B cell (primary cell): Measurements from ENCODE around the gene SMTNL1. TPM values are rescaled to one million over a fixed set of nuclear protein-coding genes. Genes with fewer than 3 reads are reported as not detected.

Source experiments
- ATAC-seq: fragments of 200-7000 bp; cut with Tn5 transposase; one replicate; pipeline ENCODE4 v1.10.0; 2021; ENCODE audit warnings: low read depth, mild to moderate bottlenecking, moderate number of reproducible peaks, moderate library complexity
- CTCF ChIA-PET: fragments of 350-600 bp; sonication (Branson Sonifier 250); formaldehyde crosslinking; loops from one replicate; lab custom pipeline; 2021; ENCODE audit warnings: antibody characterized with exemption, inconsistent platforms; lab: Charles Lee
- POLR2A ChIA-PET: fragments of 350-600 bp; sonication (Branson Sonifier 250); formaldehyde crosslinking; loops from one replicate; lab custom pipeline; 2021; ENCODE audit warnings: antibody characterized with exemption; lab: Charles Lee
- DNase-seq: peaks from one replicate; pipeline ENCODE4 v3.0.0; 2013
- H2AFZ ChIP-seq: 2 replicates; pipeline ENCODE4 v1.6.1; 2012; ENCODE audit warnings: mild to moderate bottlenecking, low read depth, low read length; ENCODE audit not compliant: insufficient read depth, poor library complexity, severe bottlenecking
- H3K27ac ChIP-seq, 2 donors: 1 replicate in 1 of 2; 2 replicates in 1 of 2; pipeline ENCODE4 v1.5.1; 2012 to 2013; ENCODE audit warnings: low read length in 2 of 2, mild to moderate bottlenecking in 2 of 2, moderate library complexity in 1 of 2
- H3K27me3 ChIP-seq, 4 experiments: fragments of 200-600 bp in 1 of 4; sonication (generic) in 1 of 4; replicated peaks in 1 of 4; 1 replicate in 2 of 4; 2 replicates in 2 of 4; pipeline versions ENCODE4 v1.6.1 to v1.7.0; 2013 to 2016; ENCODE audit warnings: low read length in 3 of 4, mild to moderate bottlenecking in 2 of 4, mixed read lengths in 1 of 4, moderate library complexity in 1 of 4; ENCODE audit not compliant: insufficient read depth in 4 of 4, control insufficient read depth in 3 of 4; ENCODE audit errors: control extremely low read depth in 1 of 4
- H3K36me3 ChIP-seq, 2 experiments: replicated peaks in 1 of 2; 1 replicate in 1 of 2; 2 replicates in 1 of 2; pipeline versions ENCODE4 v1.6.1 to v1.7.1; 2013; ENCODE audit warnings: low read length in 1 of 2; ENCODE audit not compliant: insufficient read depth in 2 of 2, control insufficient read depth in 1 of 2; ENCODE audit errors: control extremely low read depth in 1 of 2, extremely low read depth in 1 of 2
- H3K4me1 ChIP-seq, 2 donors: fragments of 200-600 bp in 1 of 2; sonication (generic) in 1 of 2; 1 replicate in 1 of 2; 2 replicates in 1 of 2; pipeline versions ENCODE4 v1.5.1 to v1.6.1; 2013 to 2017; ENCODE audit warnings: low read length in 2 of 2; ENCODE audit not compliant: control insufficient read depth in 2 of 2, insufficient read depth in 2 of 2
- H3K4me2 ChIP-seq: replicated peaks from 2 replicates; pipeline ENCODE3; 2012; ENCODE audit warnings: mild to moderate bottlenecking, low read depth, low read length; ENCODE audit not compliant: poor library complexity, severe bottlenecking
- H3K4me3 ChIP-seq, 5 experiments: fragments of 200-600 bp in 1 of 5; sonication (generic) in 1 of 5; 1 replicate in 3 of 5; 2 replicates in 2 of 5; pipeline versions ENCODE4 v1.5.1 to v1.7.0; 2011 to 2016; ENCODE audit warnings: low read length in 4 of 5, mild to moderate bottlenecking in 4 of 5, low read depth in 2 of 5, control low read depth in 1 of 5, moderate library complexity in 1 of 5; ENCODE audit not compliant: insufficient read depth in 1 of 5; ENCODE audit errors: control extremely low read depth in 1 of 5, extremely low read depth in 1 of 5
- H3K79me2 ChIP-seq: fragments of 200-600 bp; sonication (generic); one replicate; pipeline ENCODE4 v1.6.0; 2016; ENCODE audit warnings: low read length; ENCODE audit not compliant: control insufficient read depth, insufficient read depth
- H3K9ac ChIP-seq: fragments of 200-600 bp; sonication (generic); 2 replicates; pipeline ENCODE4 v1.6.1; 2017; ENCODE audit warnings: mild to moderate bottlenecking, low read length, moderate library complexity
- H3K9me3 ChIP-seq, 3 donors: one replicate each; pipeline versions ENCODE4 v1.6.1 to v1.7.1; 2013; ENCODE audit warnings: low read length in 2 of 3; ENCODE audit not compliant: control insufficient read depth in 2 of 3, insufficient read depth in 1 of 3; ENCODE audit errors: control extremely low read depth in 1 of 3
- H4K20me1 ChIP-seq: 2 replicates; pipeline ENCODE4 v1.6.0; 2012; ENCODE audit warnings: mild to moderate bottlenecking, low read length; ENCODE audit not compliant: insufficient read depth, control insufficient read depth, poor library complexity, severe bottlenecking
- H3K27ac Mint-ChIP-seq: one replicate; pipeline ENCODE4 v1.8.0; 2021; ENCODE audit warnings: mixed read lengths
- H3K27me3 Mint-ChIP-seq: one replicate; pipeline ENCODE4 v1.8.0; 2021; ENCODE audit warnings: mixed read lengths
- H3K4me1 Mint-ChIP-seq: one replicate; pipeline ENCODE4 v1.8.0; 2021; ENCODE audit warnings: mixed read lengths
- H3K4me3 Mint-ChIP-seq: one replicate; pipeline ENCODE4 v1.8.0; 2021; ENCODE audit warnings: mixed read lengths
- H3K9me3 Mint-ChIP-seq: one replicate; pipeline ENCODE4 v1.8.0; 2022; ENCODE audit warnings: mixed read lengths; ENCODE audit not compliant: insufficient read depth
- CTCF ChIP-seq: fragments of 200-600 bp; IDR thresholded peaks from one replicate; pipeline ENCODE4 v1.8.0; 2022; ENCODE audit warnings: antibody characterized with exemption, mild to moderate bottlenecking
- EZH2 ChIP-seq: IDR thresholded peaks from 2 replicates; pipeline ENCODE4 v1.6.1; 2012; ENCODE audit warnings: borderline replicate concordance, low read depth, mild to moderate bottlenecking, moderate library complexity, low read length; ENCODE audit not compliant: insufficient read depth, poor library complexity, severe bottlenecking
- WGBS: methylation state at CpG from one replicate; pipeline ENCODE4 v1.1.5; 2013; ENCODE audit warnings: missing lambda C conversion rate; ENCODE audit not compliant: insufficient coverage; 5-methylcytosine and 5-hydroxymethylcytosine counted together
- intact Hi-C: fragments of 100-400 bp; cut with micrococcal nuclease; formaldehyde crosslinking; loops from one replicate; pipeline ENCODE4 v1.10.0; 2022
- polyA minus RNA-seq: library from RNA; depleted of rRNA, polyadenylated mRNA; stranded (reverse); fragments of >200 nt; gene quantifications from 2 replicates; pipeline ENCODE4 v1.2.3, GENCODE V29; 2012
- polyA plus RNA-seq: library from polyadenylated mRNA; depleted of rRNA; stranded (reverse); fragments of >200 nt; gene quantifications from 2 replicates; pipeline ENCODE4 v1.2.3, GENCODE V29; 2012
- total RNA-seq, 2 donors: library from RNA; stranded (reverse); fragments of 120-200 nt in 1 of 2; gene quantifications; 1 replicate in 1 of 2; 2 replicates in 1 of 2; pipeline versions ENCODE4 v1.2.3 to v1.2.4, GENCODE V29; 2013 to 2022

The SMTNL1 gene, protein sequence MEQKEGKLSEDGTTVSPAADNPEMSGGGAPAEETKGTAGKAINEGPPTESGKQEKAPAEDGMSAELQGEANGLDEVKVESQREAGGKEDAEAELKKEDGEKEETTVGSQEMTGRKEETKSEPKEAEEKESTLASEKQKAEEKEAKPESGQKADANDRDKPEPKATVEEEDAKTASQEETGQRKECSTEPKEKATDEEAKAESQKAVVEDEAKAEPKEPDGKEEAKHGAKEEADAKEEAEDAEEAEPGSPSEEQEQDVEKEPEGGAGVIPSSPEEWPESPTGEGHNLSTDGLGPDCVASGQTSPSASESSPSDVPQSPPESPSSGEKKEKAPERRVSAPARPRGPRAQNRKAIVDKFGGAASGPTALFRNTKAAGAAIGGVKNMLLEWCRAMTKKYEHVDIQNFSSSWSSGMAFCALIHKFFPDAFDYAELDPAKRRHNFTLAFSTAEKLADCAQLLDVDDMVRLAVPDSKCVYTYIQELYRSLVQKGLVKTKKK
- total RNA-seq = not detected in 2 replicates
- total RNA-seq (2013) = 3.3 TPM
- polyA plus RNA-seq = not detected in 2 replicates
- not detected in 2 replicates for polyA minus RNA-seq

- Histone ChIP-seq H3K9me3 (no peaks in the 10 kb centered on the region), H3K4me1 (no peaks in the 10 kb centered on the region), H3K4me2 (no peak within 1 kb of the TSS), H4K20me1 (no peaks in the 10 kb centered on the region), H3K27ac (no peak within 1 kb of the TSS), H3K4me3 (no peak within 1 kb of the TSS), H2AFZ (no peak within 1 kb of the TSS), H3K36me3 (no peaks in the 10 kb centered on the region), H3K79me2 (no peaks in the 10 kb centered on the region), H3K9ac (no peak within 1 kb of the TSS), H3K27me3 (no peaks in the 10 kb centered on the region)
- H3K4me1 Mint-ChIP-seq = no peaks in the 10 kb centered on the region
- no peak for TF ChIP-seq CTCF
- no peak for TF ChIP-seq EZH2
- CTCF ChIA-PET = interaction anchor here (1.0 kb wide), 2 partner anchors 14 to 48 kb away, joined by 3 read pairs; no protein-coding TSS in a partner anchor
- H3K9me3 Mint-ChIP-seq = no peaks in the 10 kb centered on the region
- H3K27ac Mint-ChIP-seq = no peak within 1 kb of the TSS
- ATAC-seq = no peak
- POLR2A ChIA-PET = no interaction called here
- intact Hi-C loops = no loop called here
- WGBS = 86% methylated on average over 13 of the region's 14 CpGs
- H3K27me3 Mint-ChIP-seq = no peaks in the 10 kb centered on the region
- H3K4me3 Mint-ChIP-seq = no peak within 1 kb of the TSS
- no peak for DNase-seq
Observed at GRCh38 chr11:57536947-57537619, at the start of gene SMTNL1. Gene SMTNL1 (plus strand): TSS chr11:57537595. CDS start chr11:57542643, 5,048 bp downstream.
